K562 (cell line): Measurements from ENCODE around the gene ZNF616. TPM values are rescaled to one million over a fixed set of nuclear protein-coding genes. Genes with fewer than 3 reads are reported as not detected.

Source experiments
- ATAC-seq: fragments of 200-7000 bp; cut with Tn5 transposase; 3 replicates; pipeline ENCODE4 v1.9.1; 2020; ENCODE audit warnings: moderate library complexity
- BruUV-seq: library from RNA; stranded (reverse); fragments of 400-500 nt; replicated peaks from 2 replicates; lab custom pipeline; 2021; lab: Mats Ljungman, UMichigan
- CTCF ChIA-PET: fragments of 300-600 bp; formaldehyde crosslinking; extraction: SDS; loops from one replicate; lab custom pipeline; 2021; ENCODE audit warnings: low intra/inter-chr PET ratio; lab: Yijun Ruan, JAX
- POLR2A ChIA-PET: fragments of 300-600, 350-650 bp; sonication (Branson Sonifier 250); formaldehyde crosslinking; extraction: SDS; loops from one replicate; lab custom pipeline; 2021; ENCODE audit warnings: antibody characterized with exemption, inconsistent platforms; lab: Yijun Ruan, JAX
- DNase-seq, 4 experiments: peaks; one replicate each; pipeline versions ENCODE4 v3.0.0 to v3.0.0-alpha.2; 2011 to 2018; ENCODE audit warnings: low spot score in 3 of 4, mixed read lengths in 3 of 4; ENCODE audit errors: extremely low read depth in 1 of 4
- FAIRE-seq: peaks from 2 replicates; lab custom pipeline; 2011; peaks lifted over from hg19 to GRCh38; lab: Jason Lieb, UNC
- H2AFZ ChIP-seq: 2 replicates; pipeline ENCODE4 v1.6.0; 2011; ENCODE audit warnings: low read depth, low read length, control low read depth, inconsistent platforms
- H3K27ac ChIP-seq: fragments of 200-600 bp; 3 replicates; pipeline ENCODE4 v1.8.0; 2011; ENCODE audit warnings: low read depth, mild to moderate bottlenecking, control low read depth, inconsistent platforms, low read length, moderate library complexity, mixed read lengths; ENCODE audit errors: extremely low read depth
- H3K27me3 ChIP-seq, 2 experiments: fragments of 300-600 bp in 1 of 2; 2 replicates in 1 of 2; 3 replicates in 1 of 2; pipeline versions ENCODE4 v1.6.0 to v1.8.0; 2011; ENCODE audit warnings: inconsistent platforms in 2 of 2, low read length in 2 of 2, mild to moderate bottlenecking in 1 of 2, mixed read lengths in 1 of 2, moderate library complexity in 1 of 2; ENCODE audit not compliant: control insufficient read depth in 2 of 2, insufficient read depth in 2 of 2
- H3K36me3 ChIP-seq: fragments of 300-600 bp; 3 replicates; pipeline ENCODE4 v1.8.0; 2011; ENCODE audit warnings: mild to moderate bottlenecking, low read length, inconsistent platforms; ENCODE audit not compliant: control insufficient read depth, insufficient read depth
- H3K4me1 ChIP-seq, 2 experiments: fragments of 200-600 bp in 1 of 2; replicated peaks in 1 of 2; 2 replicates in 1 of 2; 3 replicates in 1 of 2; pipeline versions ENCODE4 v1.5.1 to v1.8.0; 2011; ENCODE audit warnings: inconsistent platforms in 2 of 2, low read length in 2 of 2, mild to moderate bottlenecking in 1 of 2, mixed read lengths in 1 of 2, moderate library complexity in 1 of 2; ENCODE audit not compliant: control insufficient read depth in 2 of 2, insufficient read depth in 2 of 2
- H3K4me2 ChIP-seq: 2 replicates; pipeline ENCODE4 v1.6.1; 2011; ENCODE audit warnings: low read length, control low read depth, inconsistent platforms, mixed read lengths; ENCODE audit not compliant: insufficient read depth
- H3K4me3 ChIP-seq: fragments of 200-600 bp; sonication (generic), shearing (Covaris generic); 2 replicates; pipeline ENCODE4 v1.5.1; 2016; ENCODE audit warnings: control low read depth, inconsistent platforms
- H3K79me2 ChIP-seq: fragments of 200-600 bp; 3 replicates; pipeline ENCODE4 v1.8.0; 2011; ENCODE audit warnings: low read length, inconsistent platforms; ENCODE audit not compliant: control insufficient read depth, insufficient read depth
- H3K9ac ChIP-seq, 2 experiments: 2 replicates each; pipeline versions ENCODE4 v1.6.0 to v1.6.1; 2011; ENCODE audit warnings: low read depth in 2 of 2, low read length in 2 of 2, control low read depth in 1 of 2, inconsistent platforms in 1 of 2, mild to moderate bottlenecking in 1 of 2, mixed read lengths in 1 of 2; ENCODE audit not compliant: insufficient read depth in 1 of 2
- H3K9me1 ChIP-seq: one replicate; pipeline ENCODE4 v1.6.0; 2011; ENCODE audit warnings: inconsistent platforms, mild to moderate bottlenecking, low read length, moderate library complexity; ENCODE audit not compliant: control insufficient read depth, insufficient read depth
- H3K9me3 ChIP-seq: replicated peaks from 2 replicates; pipeline ENCODE4 v1.5.1; 2011; ENCODE audit warnings: low read depth, low read length, inconsistent platforms; ENCODE audit not compliant: control insufficient read depth, insufficient read depth
- H4K20me1 ChIP-seq: replicated peaks from 2 replicates; pipeline ENCODE4 v1.6.1; 2011; ENCODE audit warnings: low read length, inconsistent platforms, mixed read lengths; ENCODE audit not compliant: control insufficient read depth, insufficient read depth
- BCOR ChIP-seq: fragments of 450-650 bp; IDR thresholded peaks from 2 replicates; pipeline ENCODE4 v1.6.1; 2016
- CREM ChIP-seq: IDR thresholded peaks from 2 replicates; pipeline ENCODE4 v1.6.1; 2014; ENCODE audit warnings: antibody characterized with exemption, low read depth
- HDAC2 ChIP-seq: fragments of 450-650 bp; IDR thresholded peaks from 2 replicates; pipeline ENCODE4 v1.6.1; 2016; ENCODE audit warnings: mild to moderate bottlenecking
- LARP7 ChIP-seq: fragments of 450-650 bp; IDR thresholded peaks from 2 replicates; pipeline ENCODE4 v1.6.1; 2016
- MEIS2 ChIP-seq: fragments of 450-650 bp; IDR thresholded peaks from 2 replicates; pipeline ENCODE4 v1.6.1; 2014; ENCODE audit warnings: mild to moderate bottlenecking; ENCODE audit not compliant: partially characterized antibody
- MTA1 ChIP-seq: fragments of 450-650 bp; IDR thresholded peaks from 2 replicates; pipeline ENCODE4 v1.6.1; 2017; ENCODE audit warnings: borderline replicate concordance
- NUFIP1 ChIP-seq: fragments of 450-650 bp; IDR thresholded peaks from 2 replicates; pipeline ENCODE4 v1.6.1; 2018; ENCODE audit not compliant: partially characterized antibody
- PHF8 ChIP-seq: fragments of 200-600 bp; sonication (generic); IDR thresholded peaks from 2 replicates; pipeline ENCODE4 v1.6.1; 2012; ENCODE audit warnings: mixed run types, mild to moderate bottlenecking, inconsistent platforms, low read length, moderate library complexity, borderline replicate concordance
- POLR2G ChIP-seq: fragments of 200-400 bp; formaldehyde crosslinking; IDR thresholded peaks from 2 replicates; pipeline ENCODE4 v1.6.1; 2017; ENCODE audit warnings: low read depth, mild to moderate bottlenecking, antibody characterized with exemption, low read length, moderate library complexity
- RCOR1 ChIP-seq, 2 experiments: IDR thresholded peaks; 2 replicates each; pipeline ENCODE4 v1.6.1; 2012; ENCODE audit warnings: low read depth in 2 of 2, low read length in 2 of 2, borderline replicate concordance in 1 of 2, improper control_type of control experiment in 1 of 2
- RFX7 ChIP-seq: fragments of 250-450 bp; sonication (Bioruptor Pico); IDR thresholded peaks from 2 replicates; pipeline ENCODE4 v1.5.1; 2021; ENCODE audit warnings: mild to moderate bottlenecking
- SMARCE1 ChIP-seq: fragments of 450-650 bp; IDR thresholded peaks from 2 replicates; pipeline ENCODE4 v1.7.1; 2016; ENCODE audit warnings: mild to moderate bottlenecking
- ZKSCAN1 ChIP-seq: fragments of 150-350 bp; IDR thresholded peaks from 2 replicates; pipeline ENCODE4 v1.6.1; 2016; ENCODE audit warnings: low read depth, low read length
- ZNF263 ChIP-seq: sonication (generic); formaldehyde crosslinking; IDR thresholded peaks from 2 replicates; pipeline ENCODE4 v1.8.0; 2022; ENCODE audit warnings: mild to moderate bottlenecking, missing genetic modification reagents, borderline replicate concordance
- WGBS: fragments of 100-300 bp; shearing (Covaris generic); methylation state at CpG from one replicate; pipeline ENCODE4 v1.1.6; 2016; ENCODE audit warnings: low coverage, mixed read lengths; ENCODE audit not compliant: insufficient coverage; ENCODE audit errors: missing lambda C conversion rate; 5-methylcytosine and 5-hydroxymethylcytosine counted together
- in situ Hi-C: fragments of 300-500 bp; cut with MboI; formaldehyde crosslinking; loops from 4 replicates; pipeline ENCODE4 v1.15.0; 2018; ENCODE audit warnings: inconsistent platforms, mixed read lengths
- intact Hi-C: fragments of 100-400 bp; cut with micrococcal nuclease; formaldehyde crosslinking; loops from 2 replicates; pipeline ENCODE4 v1.14.2; 2022
- polyA plus RNA-seq, 8 experiments: library from polyadenylated mRNA; depleted of rRNA in 4 of 8; stranded (reverse) in 5 of 8; unstranded in 3 of 8; fragments of >200 nt; fragmentation: Nextera tagmentation in 2 of 8; fragmentation: Illumina TruSeq in 1 of 8; extraction: Ambion mirVana in 2 of 8; extraction: Trizol in 1 of 8; gene quantifications; 2 replicates each; pipeline versions ENCODE4 v1.2.1 to v1.2.3, GENCODE V29; 2011 to 2014; ENCODE audit warnings: inconsistent platforms in 1 of 8, missing spikeins in 1 of 8
- total RNA-seq, 7 experiments: library from RNA; depleted of rRNA in 6 of 7; stranded (reverse); fragments of >200 nt in 6 of 7; fragmentation: Illumina TruSeq in 2 of 7; extraction: Trizol in 2 of 7; gene quantifications; 2 replicates each; pipeline versions ENCODE4 v1.2.1 to v1.2.3, GENCODE V29; 2011 to 2021; ENCODE audit warnings: low replicate concordance in 1 of 7
- TF ChIP-seq, protein P1 (sequence below): fragments of 450-650 bp; IDR thresholded peaks from 2 replicates; pipeline ENCODE4 v1.6.1; 2016; ENCODE audit warnings: antibody characterized with exemption
- TF ChIP-seq, protein P2 (sequence below): IDR thresholded peaks from 2 replicates; pipeline ENCODE4 v1.6.1; 2014; ENCODE audit warnings: antibody characterized with exemption
- TF ChIP-seq, protein P3 (sequence below): fragments of 450-650 bp; IDR thresholded peaks from 2 replicates; pipeline ENCODE4 v1.6.1; 2014; ENCODE audit warnings: low read depth, mild to moderate bottlenecking, moderate library complexity, borderline replicate concordance

ZNF616 gene
- total and polyA plus RNA-seq, 9 of the 15 experiments (the other 6 are each of a cell fraction or from before 2014, with no cell fraction given): 3.4 to 13.0 (median 6.7) TPM

DNA sequence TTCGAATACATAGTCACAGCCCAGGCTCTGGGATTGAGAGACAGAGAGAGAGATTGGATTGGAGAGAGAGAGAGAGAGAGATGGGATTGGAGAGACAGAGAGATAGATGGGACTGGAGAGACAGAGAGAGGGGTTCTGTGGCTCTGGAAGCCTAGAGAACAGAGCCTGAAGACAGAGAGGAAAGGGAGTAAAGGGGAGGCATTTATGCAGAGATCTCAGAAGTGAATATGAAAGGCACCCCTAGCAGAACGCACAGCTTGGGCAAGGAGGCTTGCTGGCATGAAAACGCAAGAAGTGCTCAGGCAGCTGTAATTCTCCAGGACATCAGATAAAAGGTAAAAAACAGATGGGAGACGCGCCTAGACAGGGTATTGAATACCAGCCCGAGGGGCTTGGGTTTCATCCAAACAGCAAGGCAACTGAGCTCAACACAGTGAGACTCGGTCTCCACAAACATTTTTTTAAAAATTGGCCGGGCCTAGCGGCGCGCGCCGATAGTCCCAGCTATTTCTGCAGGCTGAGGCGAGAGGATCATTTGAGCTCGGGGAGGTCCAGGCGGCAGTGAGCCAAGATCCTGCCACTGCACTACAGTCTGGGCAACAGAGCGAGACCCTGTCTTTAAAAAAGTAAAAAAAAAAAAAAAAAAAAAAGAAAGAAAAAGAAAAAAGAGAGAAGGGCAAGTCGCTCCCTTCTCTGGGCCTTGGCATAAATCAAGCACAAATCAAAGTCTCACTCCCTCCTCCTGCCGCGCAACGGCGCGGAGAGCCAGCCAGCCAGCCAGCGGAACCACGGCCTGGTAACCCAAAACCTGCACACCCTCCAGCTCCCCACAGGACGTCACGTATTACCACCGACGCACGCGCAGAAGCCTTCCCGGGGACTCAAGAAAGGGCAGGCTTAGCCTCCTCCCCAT is 49.3 kb upstream of the ZNF616 start:
- Histone ChIP-seq H3K9me1 (no peaks in the 10 kb centered on the region), H3K9ac (peak overlapping the region; percentile 58 to 69), H2AFZ (peak overlapping the region; percentile 83), H3K36me3 (peaks cover 30% of the 10 kb centered on the region; the same call in 2 of the 3 replicates), H3K9me3 (no peaks in the 10 kb centered on the region), H3K79me2 (peaks cover 46% of the 10 kb centered on the region), H3K4me2 (peak overlapping the region; percentile 73), H3K27me3 (no peaks in the 10 kb centered on the region), H3K4me1 (peaks cover 7 to 14% of the 10 kb centered on the region in 2 experiments; a peak in 3 of 5 replicates), H3K4me3 (peak overlapping the region; percentile 34), H4K20me1 (no peaks in the 10 kb centered on the region; the same call in 1 of the 2 replicates), H3K27ac (peak overlapping the region; percentile 43)
- BruUV-seq: TSS peak; percentile 85
- intact Hi-C loops (loop anchor here (5.0 kb wide), 1 partner anchor 47 kb away; no protein-coding TSS in a partner anchor), in situ Hi-C loops (no loop called here)
- FAIRE-seq (peak; percentile 15), DNase-seq (peak in 1 of 4 experiments; percentile 92), ATAC-seq (no peak)
- 5% methylated on average over 23 of the region's 32 CpGs for WGBS
- ChIA-PET CTCF (no interaction called here), POLR2A (interaction anchor here (0.5 to 1.9 kb wide), 11 partner anchors 10 to 1771 kb away, joined by 3 to 16 read pairs (median 4); no protein-coding TSS in a partner anchor)
- TF ChIP-seq SMARCE1 (0 out of 2 replicates have a peak, but pooled peaks have one; percentile 62), MTA1 (peak; percentile 25; the same call in 1 of the 2 replicates), PHF8 (peak; percentile 32; the same call in 1 of the 2 replicates), RCOR1 (IDR thresholded peaks at IDR 0.05; ENCODE audit: borderline replicate concordance in 1 of 2, low read depth in 2 of 2, low read length in 2 of 2) (peak; percentile 43 to 84; a peak in 3 of 4 replicates), LARP7 (peak; percentile 19; the same call in 1 of the 2 replicates), CREM (peak; percentile 73), HDAC2 (peak; percentile 82), ZNF263 (CRISPR knock-in tag) (no peak), POLR2G (peak; percentile 41), NUFIP1 (no peak), ZKSCAN1 (0 out of 2 replicates have a peak, but pooled peaks have one; percentile 38), BCOR (peak; percentile 90), RFX7 (CRISPR knock-in tag) (no peak), MEIS2 (peak; percentile 85)
- TF ChIP-seq, protein P1, sequence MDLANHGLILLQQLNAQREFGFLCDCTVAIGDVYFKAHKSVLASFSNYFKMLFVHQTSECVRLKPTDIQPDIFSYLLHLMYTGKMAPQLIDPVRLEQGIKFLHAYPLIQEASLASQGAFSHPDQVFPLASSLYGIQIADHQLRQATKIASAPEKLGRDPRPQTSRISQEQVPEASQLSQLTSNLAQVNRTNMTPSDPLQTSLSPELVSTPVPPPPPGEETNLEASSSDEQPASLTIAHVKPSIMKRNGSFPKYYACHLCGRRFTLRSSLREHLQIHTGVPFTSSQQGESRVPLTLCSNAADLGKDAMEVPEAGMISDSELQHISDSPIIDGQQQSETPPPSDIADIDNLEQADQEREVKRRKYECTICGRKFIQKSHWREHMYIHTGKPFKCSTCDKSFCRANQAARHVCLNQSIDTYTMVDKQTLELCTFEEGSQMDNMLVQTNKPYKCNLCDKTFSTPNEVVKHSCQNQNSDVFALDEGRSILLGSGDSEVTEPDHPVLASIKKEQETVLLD: peak; percentile 87
- TF ChIP-seq, protein P2, sequence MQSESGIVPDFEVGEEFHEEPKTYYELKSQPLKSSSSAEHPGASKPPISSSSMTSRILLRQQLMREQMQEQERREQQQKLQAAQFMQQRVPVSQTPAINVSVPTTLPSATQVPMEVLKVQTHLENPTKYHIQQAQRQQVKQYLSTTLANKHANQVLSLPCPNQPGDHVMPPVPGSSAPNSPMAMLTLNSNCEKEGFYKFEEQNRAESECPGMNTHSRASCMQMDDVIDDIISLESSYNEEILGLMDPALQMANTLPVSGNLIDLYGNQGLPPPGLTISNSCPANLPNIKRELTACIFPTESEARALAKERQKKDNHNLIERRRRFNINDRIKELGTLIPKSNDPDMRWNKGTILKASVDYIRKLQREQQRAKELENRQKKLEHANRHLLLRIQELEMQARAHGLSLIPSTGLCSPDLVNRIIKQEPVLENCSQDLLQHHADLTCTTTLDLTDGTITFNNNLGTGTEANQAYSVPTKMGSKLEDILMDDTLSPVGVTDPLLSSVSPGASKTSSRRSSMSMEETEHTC: no peak
- TF ChIP-seq, protein P3, sequence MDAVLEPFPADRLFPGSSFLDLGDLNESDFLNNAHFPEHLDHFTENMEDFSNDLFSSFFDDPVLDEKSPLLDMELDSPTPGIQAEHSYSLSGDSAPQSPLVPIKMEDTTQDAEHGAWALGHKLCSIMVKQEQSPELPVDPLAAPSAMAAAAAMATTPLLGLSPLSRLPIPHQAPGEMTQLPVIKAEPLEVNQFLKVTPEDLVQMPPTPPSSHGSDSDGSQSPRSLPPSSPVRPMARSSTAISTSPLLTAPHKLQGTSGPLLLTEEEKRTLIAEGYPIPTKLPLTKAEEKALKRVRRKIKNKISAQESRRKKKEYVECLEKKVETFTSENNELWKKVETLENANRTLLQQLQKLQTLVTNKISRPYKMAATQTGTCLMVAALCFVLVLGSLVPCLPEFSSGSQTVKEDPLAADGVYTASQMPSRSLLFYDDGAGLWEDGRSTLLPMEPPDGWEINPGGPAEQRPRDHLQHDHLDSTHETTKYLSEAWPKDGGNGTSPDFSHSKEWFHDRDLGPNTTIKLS: 0 out of 2 replicates have a peak, but pooled peaks have one; percentile 10
